SK-N-SH (cell line): ENCODE data around the gene PLD1. TPM values are rescaled to one million over a fixed set of nuclear protein-coding genes. Genes with fewer than 3 reads are reported as not detected.

Experiments used
- CTCF ChIA-PET: fragments of 300-600, 350-600 bp; formaldehyde crosslinking; extraction: SDS; loops from one replicate; lab custom pipeline; 2021; lab: Yijun Ruan, JAX
- POLR2A ChIA-PET: fragments of 350-600 bp; sonication (Branson Sonifier 250); formaldehyde crosslinking; extraction: SDS; loops from one replicate; lab custom pipeline; 2020; ENCODE audit warnings: antibody characterized with exemption, inconsistent platforms; lab: Yijun Ruan, JAX
- DNase-seq: peaks from one replicate; pipeline ENCODE4 v3.0.0; 2012
- H2AFZ ChIP-seq: fragments of 200-600 bp; sonication (generic); 2 replicates; pipeline ENCODE4 v1.8.1; 2016; ENCODE audit warnings: antibody characterized with exemption, mild to moderate bottlenecking, low read depth
- H3F3A ChIP-seq: fragments of 200-600 bp; sonication (generic); replicated peaks from 2 replicates; pipeline ENCODE3; 2016; ENCODE audit warnings: antibody characterized with exemption, mild to moderate bottlenecking; ENCODE audit not compliant: insufficient read depth
- H3K27ac ChIP-seq, 2 experiments: fragments of 200-500 bp in 1 of 2; fragments of 200-600 bp in 1 of 2; sonication (Bioruptor generic) in 1 of 2; sonication (generic), shearing (Covaris generic) in 1 of 2; 2 replicates each; pipeline versions ENCODE4 v1.5.1 to v1.6.1; 2014 to 2016; ENCODE audit warnings: low read depth in 2 of 2, inconsistent platforms in 1 of 2, low read length in 1 of 2, mild to moderate bottlenecking in 1 of 2, mixed read lengths in 1 of 2
- H3K27me3 ChIP-seq: fragments of 200-600 bp; sonication (generic), shearing (Covaris generic); 2 replicates; pipeline ENCODE4 v1.6.1; 2016; ENCODE audit warnings: mixed run types; ENCODE audit not compliant: insufficient read depth
- H3K36me3 ChIP-seq, 2 experiments: fragments of 200-500 bp in 1 of 2; fragments of 200-600 bp in 1 of 2; sonication (Bioruptor generic) in 1 of 2; sonication (generic) in 1 of 2; replicated peaks in 1 of 2; 2 replicates each; pipeline versions ENCODE3 to v1.5.1; 2014 to 2016; ENCODE audit warnings: low read length in 1 of 2, mild to moderate bottlenecking in 1 of 2; ENCODE audit not compliant: insufficient read depth in 2 of 2, control insufficient read depth in 1 of 2
- H3K4me1 ChIP-seq, 2 experiments: fragments of 200-500 bp in 1 of 2; fragments of 200-600 bp in 1 of 2; sonication (Bioruptor generic) in 1 of 2; sonication (generic), shearing (Covaris generic) in 1 of 2; 2 replicates each; pipeline versions ENCODE4 v1.5.1 to v1.6.1; 2014 to 2016; ENCODE audit warnings: low read depth in 1 of 2, low read length in 1 of 2, mixed run types in 1 of 2; ENCODE audit not compliant: insufficient read depth in 2 of 2, control insufficient read depth in 1 of 2
- H3K4me2 ChIP-seq: fragments of 200-600 bp; sonication (generic), shearing (Covaris generic); 2 replicates; pipeline ENCODE4 v1.6.1; 2017; ENCODE audit warnings: mixed run types
- H3K4me3 ChIP-seq, 2 experiments: fragments of 200-500 bp in 1 of 2; fragments of 200-600 bp in 1 of 2; sonication (Bioruptor generic) in 1 of 2; sonication (generic), shearing (Covaris generic) in 1 of 2; 2 replicates each; pipeline versions ENCODE4 v1.5.1 to v1.8.1; 2014 to 2016; ENCODE audit warnings: low read depth in 2 of 2, inconsistent platforms in 1 of 2, low read length in 1 of 2, mild to moderate bottlenecking in 1 of 2, mixed read lengths in 1 of 2, moderate library complexity in 1 of 2
- H3K79me2 ChIP-seq: fragments of 200-600 bp; sonication (generic); 2 replicates; pipeline ENCODE4 v1.8.1; 2017; ENCODE audit warnings: mild to moderate bottlenecking; ENCODE audit not compliant: insufficient read depth
- H3K9ac ChIP-seq: fragments of 200-600 bp; sonication (generic); 2 replicates; pipeline ENCODE4 v1.6.1; 2017; ENCODE audit warnings: mixed run types
- H3K9me2 ChIP-seq: fragments of 200-600 bp; sonication (generic); 2 replicates; pipeline ENCODE4 v1.6.1; 2017; ENCODE audit warnings: mixed run types
- H3K9me3 ChIP-seq: fragments of 200-600 bp; sonication (generic); 2 replicates; pipeline ENCODE4 v1.6.1; 2017; ENCODE audit warnings: mixed run types, mild to moderate bottlenecking, moderate library complexity
- H4K20me1 ChIP-seq: fragments of 200-600 bp; sonication (generic); 2 replicates; pipeline ENCODE4 v1.6.1; 2017; ENCODE audit warnings: mild to moderate bottlenecking, mixed run types; ENCODE audit not compliant: insufficient read depth
- ELF1 ChIP-seq: IDR thresholded peaks from 2 replicates; pipeline ENCODE4 v1.4.0; 2012
- EP300 ChIP-seq, 2 experiments: IDR thresholded peaks; 2 replicates each; pipeline versions ENCODE4 v1.4.0 to v1.6.1; 2012; ENCODE audit warnings: borderline replicate concordance in 1 of 2, low read depth in 1 of 2, low read length in 1 of 2
- EZH2phosphoT487 ChIP-seq: fragments of 200-600 bp; sonication (generic); IDR thresholded peaks from 2 replicates; pipeline ENCODE4 v1.6.1; 2017; ENCODE audit warnings: low read depth, mixed run types, mild to moderate bottlenecking, antibody characterized with exemption, moderate library complexity, borderline replicate concordance
- GABPA ChIP-seq: IDR thresholded peaks from 2 replicates; pipeline ENCODE4 v1.4.0; 2012; ENCODE audit warnings: low read depth, mild to moderate bottlenecking
- GATA2 ChIP-seq: sonication (generic); formaldehyde crosslinking; IDR thresholded peaks from 2 replicates; pipeline ENCODE4 v1.5.0; 2020; ENCODE audit warnings: mild to moderate bottlenecking, missing genetic modification reagents
- MAX ChIP-seq: IDR thresholded peaks from 2 replicates; pipeline ENCODE4 v1.4.0; 2012; ENCODE audit warnings: low read depth
- MEF2A ChIP-seq: IDR thresholded peaks from 2 replicates; pipeline ENCODE4 v1.4.0; 2012; ENCODE audit warnings: low read depth, borderline replicate concordance
- MXI1 ChIP-seq: IDR thresholded peaks from 2 replicates; pipeline ENCODE4 v1.6.1; 2012; ENCODE audit warnings: mild to moderate bottlenecking, low read depth, low read length, improper control_type of control experiment
- NFIC ChIP-seq: IDR thresholded peaks from 2 replicates; pipeline ENCODE4 v1.4.0; 2012; ENCODE audit warnings: borderline replicate concordance
- NRF1 ChIP-seq: IDR thresholded peaks from 2 replicates; pipeline ENCODE4 v1.6.1; 2012; ENCODE audit warnings: low read depth, mild to moderate bottlenecking, low read length
- PBX3 ChIP-seq: IDR thresholded peaks from 2 replicates; pipeline ENCODE4; 2012
- POLR2AphosphoS5 ChIP-seq: IDR thresholded peaks from 2 replicates; pipeline ENCODE4 v1.6.1; 2012; ENCODE audit warnings: low read depth, low read length
- RAD21 ChIP-seq: IDR thresholded peaks from 2 replicates; pipeline ENCODE4 v1.6.1; 2012; ENCODE audit warnings: mild to moderate bottlenecking, low read length
- RCOR1 ChIP-seq: fragments of 150-350 bp; IDR thresholded peaks from 2 replicates; pipeline ENCODE4 v1.6.1; 2017; ENCODE audit warnings: antibody characterized with exemption, low read length
- RFX5 ChIP-seq: IDR thresholded peaks from 2 replicates; pipeline ENCODE4 v1.6.1; 2012; ENCODE audit warnings: mild to moderate bottlenecking, improper control_type of control experiment, low read length
- SIN3A ChIP-seq: IDR thresholded peaks from 2 replicates; pipeline ENCODE4 v1.6.1; 2012; ENCODE audit warnings: low read depth, mild to moderate bottlenecking, low read length, moderate library complexity, borderline replicate concordance
- SMC3 ChIP-seq: IDR thresholded peaks from 2 replicates; pipeline ENCODE4 v1.6.1; 2012; ENCODE audit warnings: low read depth, low read length, improper control_type of control experiment
- TEAD4 ChIP-seq: IDR thresholded peaks from 2 replicates; pipeline ENCODE4 v1.4.0; 2012; ENCODE audit warnings: mild to moderate bottlenecking, borderline replicate concordance; ENCODE audit not compliant: insufficient read depth
- WGBS: methylation state at CpG from one replicate; pipeline ENCODE4 v1.1.6; 2017; ENCODE audit warnings: low lambda C conversion rate; 5-methylcytosine and 5-hydroxymethylcytosine counted together
- polyA plus RNA-seq, 3 experiments: library from polyadenylated mRNA; depleted of rRNA; stranded (reverse); fragments of >200 nt; gene quantifications; 2 replicates each; pipeline ENCODE4 v1.2.3, GENCODE V29; 2012
- TF ChIP-seq, protein P1 (sequence below): fragments of 150-350 bp; IDR thresholded peaks from 2 replicates; pipeline ENCODE4 v1.6.1; 2016; ENCODE audit warnings: mild to moderate bottlenecking, low read depth, low read length
- TF ChIP-seq, protein P2 (sequence below): IDR thresholded peaks from 2 replicates; pipeline ENCODE4 v1.4.0; 2012; ENCODE audit warnings: low read depth, borderline replicate concordance

The PLD1 gene
- polyA plus RNA-seq, 1 of the 3 experiments (the other 2 are of a cell fraction): 6.2 TPM

DNA sequence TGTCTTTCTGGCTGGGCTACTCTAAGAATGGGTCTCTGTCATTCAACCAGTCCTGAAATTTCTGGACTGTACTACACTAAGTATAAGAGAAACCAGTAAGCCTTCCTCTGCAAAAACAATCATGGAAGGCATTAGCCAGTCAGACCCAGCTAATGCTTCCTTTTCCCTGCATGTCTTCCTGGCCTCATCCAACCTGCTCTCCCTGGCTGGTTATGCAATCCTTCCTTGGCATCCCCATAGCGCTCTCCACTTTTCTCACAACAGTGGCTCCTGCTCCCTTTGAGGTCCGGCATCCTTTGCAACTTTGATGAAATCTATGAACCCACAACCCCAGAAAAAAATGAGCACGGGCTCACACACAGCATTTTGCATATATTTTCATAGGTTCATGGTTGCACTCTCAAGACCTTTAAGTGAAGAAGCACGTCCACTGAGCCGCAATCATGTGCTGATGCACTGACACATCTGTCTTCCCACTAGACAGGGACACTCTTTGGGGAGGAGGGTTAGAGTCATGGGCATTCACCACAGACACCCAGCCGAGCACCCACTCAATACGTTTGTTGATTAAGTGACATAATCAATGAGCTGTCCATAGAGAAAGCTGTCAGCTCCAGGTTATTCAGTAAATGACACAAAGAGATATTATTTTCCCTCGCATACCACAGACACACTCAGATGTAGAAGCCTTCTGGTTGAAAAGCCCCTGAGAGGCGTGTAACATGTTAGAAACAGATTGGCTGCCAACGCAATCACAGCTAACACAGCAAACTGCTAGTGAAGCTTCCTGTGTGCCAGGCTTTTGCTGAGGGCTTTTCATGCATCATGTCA lies 66.7 kb downstream of the PLD1 start:
- Histone ChIP-seq H3K9me3 (no peaks in the 10 kb centered on the region), H3K4me3 (no peak overlapping the region), H3K27me3 (no peaks in the 10 kb centered on the region), H2AFZ (no peak overlapping the region), H3K4me1 (peaks cover 0 to 5% of the 10 kb centered on the region in 2 experiments; a peak in 2 of 4 replicates), H3K79me2 (no peaks in the 10 kb centered on the region), H3K27ac (no peak overlapping the region), H3K36me3 (no peaks in the 10 kb centered on the region), H4K20me1 (no peaks in the 10 kb centered on the region), H3K4me2 (no peak overlapping the region), H3K9me2 (no peaks in the 10 kb centered on the region), H3K9ac (no peak overlapping the region), H3F3A (no peaks in the 10 kb centered on the region)
- ChIA-PET CTCF (interaction anchor here (0.6 to 2.1 kb wide), 3 partner anchors 29 to 48 kb away, joined by 3 to 10 read pairs (median 7); no protein-coding TSS in a partner anchor), POLR2A (no interaction called here)
- no peak for DNase-seq
- no peak for TF ChIP-seq NRF1
- no peak for TF ChIP-seq SIN3A
- TF ChIP-seq TEAD4: no peak
- no peak for TF ChIP-seq NFIC
- no peak for TF ChIP-seq PBX3
- TF ChIP-seq GATA2 (CRISPR knock-in tag): no peak
- TF ChIP-seq SMC3: no peak
- TF ChIP-seq RCOR1: no peak
- no peak for TF ChIP-seq GABPA
- TF ChIP-seq EZH2phosphoT487: no peak
- no peak for TF ChIP-seq MAX
- no peak for TF ChIP-seq POLR2AphosphoS5
- TF ChIP-seq, protein P1, sequence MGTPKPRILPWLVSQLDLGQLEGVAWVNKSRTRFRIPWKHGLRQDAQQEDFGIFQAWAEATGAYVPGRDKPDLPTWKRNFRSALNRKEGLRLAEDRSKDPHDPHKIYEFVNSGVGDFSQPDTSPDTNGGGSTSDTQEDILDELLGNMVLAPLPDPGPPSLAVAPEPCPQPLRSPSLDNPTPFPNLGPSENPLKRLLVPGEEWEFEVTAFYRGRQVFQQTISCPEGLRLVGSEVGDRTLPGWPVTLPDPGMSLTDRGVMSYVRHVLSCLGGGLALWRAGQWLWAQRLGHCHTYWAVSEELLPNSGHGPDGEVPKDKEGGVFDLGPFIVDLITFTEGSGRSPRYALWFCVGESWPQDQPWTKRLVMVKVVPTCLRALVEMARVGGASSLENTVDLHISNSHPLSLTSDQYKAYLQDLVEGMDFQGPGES: no peak
- no peak for TF ChIP-seq RAD21
- TF ChIP-seq MEF2A: no peak
- TF ChIP-seq, protein P2, sequence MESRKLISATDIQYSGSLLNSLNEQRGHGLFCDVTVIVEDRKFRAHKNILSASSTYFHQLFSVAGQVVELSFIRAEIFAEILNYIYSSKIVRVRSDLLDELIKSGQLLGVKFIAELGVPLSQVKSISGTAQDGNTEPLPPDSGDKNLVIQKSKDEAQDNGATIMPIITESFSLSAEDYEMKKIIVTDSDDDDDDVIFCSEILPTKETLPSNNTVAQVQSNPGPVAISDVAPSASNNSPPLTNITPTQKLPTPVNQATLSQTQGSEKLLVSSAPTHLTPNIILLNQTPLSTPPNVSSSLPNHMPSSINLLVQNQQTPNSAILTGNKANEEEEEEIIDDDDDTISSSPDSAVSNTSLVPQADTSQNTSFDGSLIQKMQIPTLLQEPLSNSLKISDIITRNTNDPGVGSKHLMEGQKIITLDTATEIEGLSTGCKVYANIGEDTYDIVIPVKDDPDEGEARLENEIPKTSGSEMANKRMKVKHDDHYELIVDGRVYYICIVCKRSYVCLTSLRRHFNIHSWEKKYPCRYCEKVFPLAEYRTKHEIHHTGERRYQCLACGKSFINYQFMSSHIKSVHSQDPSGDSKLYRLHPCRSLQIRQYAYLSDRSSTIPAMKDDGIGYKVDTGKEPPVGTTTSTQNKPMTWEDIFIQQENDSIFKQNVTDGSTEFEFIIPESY: no peak
- TF ChIP-seq MXI1: no peak
- no peak for TF ChIP-seq RFX5
- no peak for TF ChIP-seq EP300 (IDR thresholded peaks at IDR 0.05; ENCODE audit: borderline replicate concordance in 1 of 2, low read depth in 1 of 2, low read length in 1 of 2)
- no peak for TF ChIP-seq ELF1
- WGBS: 86% methylated on average over 10 of the region's 10 CpGs
